HCT116 (cell line): ENCODE results near the gene SEMA3G. TPM values are rescaled to one million over a fixed set of nuclear protein-coding genes. Genes with fewer than 3 reads are reported as not detected.

Source experiments
- ATAC-seq: fragments of 200-7000 bp; cut with Tn5 transposase; 2 replicates; pipeline ENCODE4 v1.9.1; 2020; ENCODE audit warnings: mild to moderate bottlenecking, moderate library complexity
- BruUV-seq: library from RNA; stranded (reverse); fragments of 400-500 nt; replicated peaks from 2 replicates; lab custom pipeline; 2021; lab: Mats Ljungman, UMichigan
- CTCF ChIA-PET: fragments of 300-600 bp; sonication (Branson Sonifier 250); formaldehyde crosslinking; loops from one replicate; lab custom pipeline; 2021; ENCODE audit warnings: antibody characterized with exemption; lab: Charles Lee
- POLR2A ChIA-PET: fragments of 300-600, 350-600 bp; sonication (Branson Sonifier 250); formaldehyde crosslinking; loops from one replicate; lab custom pipeline; 2021; ENCODE audit warnings: antibody characterized with exemption; lab: Charles Lee
- RAD21 ChIA-PET, 2 experiments: fragments of 300-600 bp; sonication (Branson Sonifier 250); formaldehyde crosslinking; loops; one replicate each; lab custom pipeline; 2023; ENCODE audit warnings: low total read pairs in 2 of 2; ENCODE audit not compliant: uncharacterized antibody in 2 of 2, unreplicated experiment in 2 of 2, low non-redundant PET in 1 of 2; lab: Charles Lee
- DNase-seq: peaks from one replicate; pipeline ENCODE4 v3.0.0-alpha.2; 2010; ENCODE audit warnings: low read depth, low spot score
- H2AFZ ChIP-seq: fragments of 200-600 bp; shearing (Covaris generic), sonication (generic); 2 replicates; pipeline ENCODE4 v1.6.1; 2017; ENCODE audit warnings: low read depth, mixed run types, mixed read lengths, antibody characterized with exemption, low read length; ENCODE audit not compliant: poor library complexity, severe bottlenecking
- H3K27ac ChIP-seq: 2 replicates; pipeline ENCODE4 v1.5.1; 2012; ENCODE audit warnings: low read depth, low read length
- H3K27me3 ChIP-seq: fragments of 200-600 bp; sonication (generic); 2 replicates; pipeline ENCODE4 v1.6.1; 2016; ENCODE audit warnings: mixed run types, low read length, mixed read lengths; ENCODE audit not compliant: insufficient read depth
- H3K36me3 ChIP-seq, 2 experiments: fragments of 200-500 bp in 1 of 2; fragments of 200-600 bp in 1 of 2; sonication (Bioruptor generic) in 1 of 2; sonication (generic) in 1 of 2; 2 replicates each; pipeline versions ENCODE4 v1.5.1 to v1.6.1; 2014 to 2016; ENCODE audit warnings: low read length in 2 of 2, inconsistent platforms in 1 of 2, mixed read lengths in 1 of 2, mixed run types in 1 of 2; ENCODE audit not compliant: insufficient read depth in 2 of 2, control insufficient read depth in 1 of 2
- H3K4me1 ChIP-seq, 2 experiments: fragments of 200-600 bp in 1 of 2; sonication (generic) in 1 of 2; 2 replicates each; pipeline versions ENCODE4 v1.5.1 to v1.6.1; 2012 to 2017; ENCODE audit warnings: low read length in 2 of 2, inconsistent platforms in 1 of 2, mild to moderate bottlenecking in 1 of 2, mixed read lengths in 1 of 2, mixed run types in 1 of 2, moderate library complexity in 1 of 2; ENCODE audit not compliant: insufficient read depth in 2 of 2, control insufficient read depth in 1 of 2
- H3K4me2 ChIP-seq: fragments of 200-600 bp; sonication (generic); 2 replicates; pipeline ENCODE4 v1.6.1; 2017; ENCODE audit warnings: mixed run types, low read length, mixed read lengths
- H3K4me3 ChIP-seq, 2 experiments: fragments of 200-600 bp in 1 of 2; sonication (generic) in 1 of 2; replicated peaks in 1 of 2; 2 replicates each; pipeline ENCODE4 v1.5.1; 2011 to 2016; ENCODE audit warnings: low read length in 2 of 2, control low read depth in 1 of 2, low read depth in 1 of 2, mild to moderate bottlenecking in 1 of 2, mixed read lengths in 1 of 2, mixed run types in 1 of 2
- H3K79me2 ChIP-seq: fragments of 200-600 bp; sonication (generic); 2 replicates; pipeline ENCODE4 v1.6.1; 2017; ENCODE audit warnings: mild to moderate bottlenecking, mixed run types, low read length, moderate library complexity, mixed read lengths; ENCODE audit not compliant: insufficient read depth
- H3K9ac ChIP-seq: fragments of 200-600 bp; sonication (generic); 2 replicates; pipeline ENCODE4 v1.6.1; 2016; ENCODE audit warnings: low read length, mixed read lengths
- H3K9me2 ChIP-seq: fragments of 200-600 bp; sonication (generic), shearing (Covaris generic); 2 replicates; pipeline ENCODE4 v1.6.1; 2017; ENCODE audit warnings: mixed run types, mild to moderate bottlenecking, moderate library complexity; ENCODE audit not compliant: insufficient read depth
- H3K9me3 ChIP-seq, 2 experiments: fragments of 200-500 bp in 1 of 2; fragments of 200-600 bp in 1 of 2; sonication (Bioruptor generic) in 1 of 2; sonication (generic) in 1 of 2; 2 replicates each; pipeline ENCODE4 v1.6.1; 2014 to 2017; ENCODE audit warnings: low read length in 2 of 2, mixed read lengths in 2 of 2, inconsistent platforms in 1 of 2, low read depth in 1 of 2, mild to moderate bottlenecking in 1 of 2, mixed run types in 1 of 2, moderate library complexity in 1 of 2; ENCODE audit not compliant: control insufficient read depth in 1 of 2, insufficient read depth in 1 of 2
- H4K20me1 ChIP-seq: fragments of 200-600 bp; sonication (generic), shearing (Covaris generic); 2 replicates; pipeline ENCODE4 v1.6.1; 2017; ENCODE audit warnings: mixed run types, mild to moderate bottlenecking, moderate library complexity; ENCODE audit not compliant: insufficient read depth
- CBX3 ChIP-seq: IDR thresholded peaks from 2 replicates; pipeline ENCODE4 v1.6.1; 2012; ENCODE audit warnings: low read depth
- ELF1 ChIP-seq: IDR thresholded peaks from 2 replicates; pipeline ENCODE4 v1.6.1; 2012; ENCODE audit warnings: low read depth, borderline replicate concordance
- FOSL1 ChIP-seq: IDR thresholded peaks from 2 replicates; pipeline ENCODE4 v1.6.1; 2012; ENCODE audit warnings: low read depth
- JUND ChIP-seq: IDR thresholded peaks from 2 replicates; pipeline ENCODE4 v1.6.1; 2012
- POLR2A ChIP-seq: IDR thresholded peaks from 2 replicates; pipeline ENCODE4 v1.7.0; 2011; ENCODE audit warnings: borderline replicate concordance; ENCODE audit not compliant: insufficient read depth, insufficient read length; ENCODE audit errors: extremely low read depth
- SP1 ChIP-seq: IDR thresholded peaks from 2 replicates; pipeline ENCODE4 v1.6.1; 2012; ENCODE audit warnings: low read depth
- ZBTB33 ChIP-seq: IDR thresholded peaks from 2 replicates; pipeline ENCODE4 v1.6.1; 2011; ENCODE audit warnings: mild to moderate bottlenecking, low read length, moderate library complexity; ENCODE audit not compliant: insufficient replicate concordance; ENCODE audit errors: extremely low read depth
- ZNF274 ChIP-seq: fragments of 200-500 bp; sonication (Bioruptor generic); IDR thresholded peaks from 2 replicates; pipeline ENCODE4 v1.6.1; 2014; ENCODE audit warnings: mild to moderate bottlenecking, low read depth, low read length, inconsistent platforms
- intact Hi-C: fragments of 100-400 bp; cut with micrococcal nuclease; formaldehyde crosslinking; loops from 2 replicates; pipeline ENCODE4 v1.10.0; 2022
- total RNA-seq: library from RNA; stranded (reverse); gene quantifications from one replicate; pipeline ENCODE4 v1.2.1, GENCODE V29; 2021; ENCODE audit not compliant: unreplicated experiment
- TF ChIP-seq, protein P1 (sequence below), 3 experiments: fragments of 200-600 bp in 1 of 3; sonication (generic) in 1 of 3; IDR thresholded peaks in 2 of 3; conservative IDR thresholded peaks in 1 of 3; 2 replicates each; pipeline ENCODE4 v1.5.1; 2012 to 2017; ENCODE audit warnings: low read depth in 2 of 3, low read length in 2 of 3, antibody characterized with exemption in 1 of 3, borderline replicate concordance in 1 of 3, control low read depth in 1 of 3, mild to moderate bottlenecking in 1 of 3, mixed read lengths in 1 of 3, mixed run types in 1 of 3, moderate library complexity in 1 of 3; ENCODE audit not compliant: insufficient read depth in 1 of 3

The SEMA3G gene
- total RNA-seq, 1 experiment from 2014 or later = 4.2 TPM

DNA sequence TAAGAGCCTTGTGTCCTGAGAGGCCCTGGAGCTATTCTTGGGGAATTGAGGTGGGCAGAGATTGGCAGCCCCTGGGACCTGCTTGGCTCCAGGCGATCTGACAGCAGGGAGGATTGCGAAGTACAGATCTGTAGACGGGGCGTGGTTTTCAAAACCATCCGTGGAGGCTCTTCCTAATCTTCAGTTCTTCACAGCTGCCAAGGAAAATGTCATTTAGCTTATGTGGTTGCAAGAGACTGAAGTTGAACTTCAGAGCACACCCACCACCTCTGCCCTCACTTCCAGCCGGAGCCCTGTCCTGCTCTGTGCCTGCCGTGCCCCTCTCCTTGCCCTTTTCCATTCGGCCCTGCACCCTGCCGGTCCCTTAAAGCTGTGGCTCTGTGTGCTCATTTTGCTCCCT is 23.4 kb upstream of the SEMA3G start:
- no peak overlapping the region for H3K4me3 ChIP-seq
- H3K9me2 ChIP-seq = no peaks in the 10 kb centered on the region
- ChIA-PET CTCF (no interaction called here), POLR2A (no interaction called here), RAD21 (no interaction called here)
- DNase-seq (no peak), ATAC-seq (no peak)
- no peaks in the 10 kb centered on the region for H3K9me3 ChIP-seq
- TF ChIP-seq ZBTB33 (no peak), POLR2A (no peak), FOSL1 (no peak), ZNF274 (no peak), JUND (no peak), ELF1 (no peak), SP1 (no peak), CBX3 (no peak)
- TF ChIP-seq, protein P1, sequence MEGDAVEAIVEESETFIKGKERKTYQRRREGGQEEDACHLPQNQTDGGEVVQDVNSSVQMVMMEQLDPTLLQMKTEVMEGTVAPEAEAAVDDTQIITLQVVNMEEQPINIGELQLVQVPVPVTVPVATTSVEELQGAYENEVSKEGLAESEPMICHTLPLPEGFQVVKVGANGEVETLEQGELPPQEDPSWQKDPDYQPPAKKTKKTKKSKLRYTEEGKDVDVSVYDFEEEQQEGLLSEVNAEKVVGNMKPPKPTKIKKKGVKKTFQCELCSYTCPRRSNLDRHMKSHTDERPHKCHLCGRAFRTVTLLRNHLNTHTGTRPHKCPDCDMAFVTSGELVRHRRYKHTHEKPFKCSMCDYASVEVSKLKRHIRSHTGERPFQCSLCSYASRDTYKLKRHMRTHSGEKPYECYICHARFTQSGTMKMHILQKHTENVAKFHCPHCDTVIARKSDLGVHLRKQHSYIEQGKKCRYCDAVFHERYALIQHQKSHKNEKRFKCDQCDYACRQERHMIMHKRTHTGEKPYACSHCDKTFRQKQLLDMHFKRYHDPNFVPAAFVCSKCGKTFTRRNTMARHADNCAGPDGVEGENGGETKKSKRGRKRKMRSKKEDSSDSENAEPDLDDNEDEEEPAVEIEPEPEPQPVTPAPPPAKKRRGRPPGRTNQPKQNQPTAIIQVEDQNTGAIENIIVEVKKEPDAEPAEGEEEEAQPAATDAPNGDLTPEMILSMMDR (IDR thresholded peaks at IDR 0.05 in 2 of 3, conservative IDR thresholded peaks at IDR 0.05 in 1 of 3; ENCODE audit: borderline replicate concordance in 1 of 3, insufficient read depth in 1 of 3, low read depth in 2 of 3, low read length in 2 of 3) = no peak
- peaks cover 13 to 21% of the 10 kb centered on the region in 2 experiments for H3K36me3 ChIP-seq
- no peaks in the 10 kb centered on the region for H4K20me1 ChIP-seq
- H3K79me2 ChIP-seq = peaks cover 41% of the 10 kb centered on the region
- intact Hi-C loops = no loop called here
- H3K27me3 ChIP-seq = no peaks in the 10 kb centered on the region
- no peak overlapping the region for H3K27ac ChIP-seq
- H2AFZ ChIP-seq = no peak overlapping the region
- no TSS peak for BruUV-seq
- H3K9ac ChIP-seq = no peak overlapping the region
- H3K4me2 ChIP-seq = no peak overlapping the region
- H3K4me1 ChIP-seq = no peaks in the 10 kb centered on the region
